Ishikawa (cell line): ENCODE results near the gene CMPK2.

Experiments used
- CEBPB ChIP-seq: IDR thresholded peaks from 2 replicates; pipeline ENCODE4 v1.6.1; 2012
- CREB1 ChIP-seq: IDR thresholded peaks from 2 replicates; pipeline ENCODE4 v1.6.1; 2012; ENCODE audit warnings: low read depth
- EGR1 ChIP-seq: IDR thresholded peaks from 2 replicates; pipeline ENCODE4 v1.6.1; 2012
- EP300 ChIP-seq: IDR thresholded peaks from 2 replicates; pipeline ENCODE4 v1.6.1; 2012; ENCODE audit warnings: borderline replicate concordance
- FOXM1 ChIP-seq: IDR thresholded peaks from 2 replicates; pipeline ENCODE4 v1.6.1; 2012; ENCODE audit warnings: low read depth, borderline replicate concordance
- NFIC ChIP-seq: IDR thresholded peaks from 2 replicates; pipeline ENCODE4 v1.6.1; 2012
- RAD21 ChIP-seq: IDR thresholded peaks from 2 replicates; pipeline ENCODE4 v1.6.1; 2012; ENCODE audit warnings: low read depth
- TAF1 ChIP-seq: IDR thresholded peaks from 2 replicates; pipeline ENCODE4 v1.6.1; 2012; ENCODE audit warnings: low read depth, mild to moderate bottlenecking
- TCF12 ChIP-seq: IDR thresholded peaks from 2 replicates; pipeline ENCODE4 v1.6.1; 2012; ENCODE audit warnings: low read depth
- TEAD4 ChIP-seq: IDR thresholded peaks from 2 replicates; pipeline ENCODE4 v1.6.1; 2012
- YY1 ChIP-seq: IDR thresholded peaks from 2 replicates; pipeline ENCODE4 v1.6.1; 2012; ENCODE audit warnings: low read depth
- ZBTB7A ChIP-seq: IDR thresholded peaks from 2 replicates; pipeline ENCODE4 v1.6.1; 2012; ENCODE audit warnings: low read depth
- TF ChIP-seq, protein P1 (sequence below): IDR thresholded peaks from 2 replicates; pipeline ENCODE4 v1.6.1; 2012
- TF ChIP-seq, protein P2 (sequence below): IDR thresholded peaks from 2 replicates; pipeline ENCODE4 v1.6.1; 2012
- TF ChIP-seq, protein P3 (sequence below): IDR thresholded peaks from 2 replicates; pipeline ENCODE4 v1.6.1; 2012; ENCODE audit warnings: low read depth, mild to moderate bottlenecking

CMPK2 gene

GRCh38 chr2:6881046-6881445, 15.3 kb upstream of the CMPK2 start:
- no peak for TF ChIP-seq ZBTB7A
- TF ChIP-seq NFIC, result no peak
- TF ChIP-seq TCF12, result no peak
- TF ChIP-seq, protein P1, sequence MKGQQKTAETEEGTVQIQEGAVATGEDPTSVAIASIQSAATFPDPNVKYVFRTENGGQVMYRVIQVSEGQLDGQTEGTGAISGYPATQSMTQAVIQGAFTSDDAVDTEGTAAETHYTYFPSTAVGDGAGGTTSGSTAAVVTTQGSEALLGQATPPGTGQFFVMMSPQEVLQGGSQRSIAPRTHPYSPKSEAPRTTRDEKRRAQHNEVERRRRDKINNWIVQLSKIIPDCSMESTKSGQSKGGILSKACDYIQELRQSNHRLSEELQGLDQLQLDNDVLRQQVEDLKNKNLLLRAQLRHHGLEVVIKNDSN, result no peak
- no peak for TF ChIP-seq TEAD4
- TF ChIP-seq YY1, result no peak
- no peak for TF ChIP-seq EGR1
- no peak for TF ChIP-seq EP300
- TF ChIP-seq, protein P2, sequence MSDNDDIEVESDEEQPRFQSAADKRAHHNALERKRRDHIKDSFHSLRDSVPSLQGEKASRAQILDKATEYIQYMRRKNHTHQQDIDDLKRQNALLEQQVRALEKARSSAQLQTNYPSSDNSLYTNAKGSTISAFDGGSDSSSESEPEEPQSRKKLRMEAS, result no peak
- TF ChIP-seq, protein P3, sequence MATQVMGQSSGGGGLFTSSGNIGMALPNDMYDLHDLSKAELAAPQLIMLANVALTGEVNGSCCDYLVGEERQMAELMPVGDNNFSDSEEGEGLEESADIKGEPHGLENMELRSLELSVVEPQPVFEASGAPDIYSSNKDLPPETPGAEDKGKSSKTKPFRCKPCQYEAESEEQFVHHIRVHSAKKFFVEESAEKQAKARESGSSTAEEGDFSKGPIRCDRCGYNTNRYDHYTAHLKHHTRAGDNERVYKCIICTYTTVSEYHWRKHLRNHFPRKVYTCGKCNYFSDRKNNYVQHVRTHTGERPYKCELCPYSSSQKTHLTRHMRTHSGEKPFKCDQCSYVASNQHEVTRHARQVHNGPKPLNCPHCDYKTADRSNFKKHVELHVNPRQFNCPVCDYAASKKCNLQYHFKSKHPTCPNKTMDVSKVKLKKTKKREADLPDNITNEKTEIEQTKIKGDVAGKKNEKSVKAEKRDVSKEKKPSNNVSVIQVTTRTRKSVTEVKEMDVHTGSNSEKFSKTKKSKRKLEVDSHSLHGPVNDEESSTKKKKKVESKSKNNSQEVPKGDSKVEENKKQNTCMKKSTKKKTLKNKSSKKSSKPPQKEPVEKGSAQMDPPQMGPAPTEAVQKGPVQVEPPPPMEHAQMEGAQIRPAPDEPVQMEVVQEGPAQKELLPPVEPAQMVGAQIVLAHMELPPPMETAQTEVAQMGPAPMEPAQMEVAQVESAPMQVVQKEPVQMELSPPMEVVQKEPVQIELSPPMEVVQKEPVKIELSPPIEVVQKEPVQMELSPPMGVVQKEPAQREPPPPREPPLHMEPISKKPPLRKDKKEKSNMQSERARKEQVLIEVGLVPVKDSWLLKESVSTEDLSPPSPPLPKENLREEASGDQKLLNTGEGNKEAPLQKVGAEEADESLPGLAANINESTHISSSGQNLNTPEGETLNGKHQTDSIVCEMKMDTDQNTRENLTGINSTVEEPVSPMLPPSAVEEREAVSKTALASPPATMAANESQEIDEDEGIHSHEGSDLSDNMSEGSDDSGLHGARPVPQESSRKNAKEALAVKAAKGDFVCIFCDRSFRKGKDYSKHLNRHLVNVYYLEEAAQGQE, result no peak

DNA sequence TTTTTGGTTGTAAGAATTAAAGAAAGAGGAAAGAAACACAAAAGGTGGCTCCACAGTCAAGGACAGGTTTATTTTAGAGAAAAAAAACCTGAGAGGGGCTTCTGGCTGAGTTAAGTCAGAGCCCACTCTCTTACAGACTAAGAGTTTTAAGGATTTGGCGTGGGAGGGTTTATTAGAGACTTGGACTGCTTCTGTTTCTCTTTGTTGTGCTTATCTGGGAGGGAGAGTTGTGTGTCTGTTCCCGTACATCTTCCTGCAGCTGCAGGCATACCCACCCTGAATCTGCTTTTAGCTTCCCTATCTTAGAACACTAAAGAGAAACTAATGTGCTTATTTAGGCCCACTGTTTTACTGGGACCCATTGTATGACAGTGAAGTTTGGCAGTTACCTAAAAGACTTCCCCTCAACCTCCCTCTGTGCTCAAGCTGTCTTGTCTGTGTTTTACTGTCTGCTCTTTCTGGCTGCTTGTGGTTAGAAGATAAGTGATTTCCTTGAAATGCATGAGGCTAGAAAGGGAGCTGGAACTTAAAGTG, 14.6 kb upstream of the CMPK2 start:
- no peak for TF ChIP-seq EGR1
- TF ChIP-seq, protein P1, result no peak
- TF ChIP-seq, protein P2, result no peak
- no peak for TF ChIP-seq TAF1
- no peak for TF ChIP-seq CEBPB
- TF ChIP-seq RAD21, result no peak
- TF ChIP-seq NFIC, result no peak
- no peak for TF ChIP-seq CREB1
- TF ChIP-seq TCF12, result no peak
- TF ChIP-seq, protein P3, result no peak

GRCh38 chr2:6879011-6879410, 13.3 kb upstream of the CMPK2 start:
- TF ChIP-seq, protein P2, result no peak
- TF ChIP-seq EGR1 (no peak), TCF12 (no peak), CREB1 (no peak), CEBPB (no peak), TAF1 (no peak), YY1 (no peak), RAD21 (no peak), TEAD4 (no peak), NFIC (no peak), ZBTB7A (no peak), EP300 (no peak), FOXM1 (no peak)
- TF ChIP-seq, protein P3, result no peak

GRCh38 chr2:6878549-6878948, 12.8 kb upstream of the CMPK2 start:
- TF ChIP-seq NFIC, result no peak
- no peak for TF ChIP-seq TEAD4
- TF ChIP-seq CEBPB, result no peak
- TF ChIP-seq, protein P3, result no peak
- no peak for TF ChIP-seq FOXM1
- TF ChIP-seq TAF1, result no peak
- TF ChIP-seq EGR1, result no peak
- TF ChIP-seq, protein P2, result no peak
- TF ChIP-seq EP300, result no peak
- no peak for TF ChIP-seq CREB1
- no peak for TF ChIP-seq TCF12
- TF ChIP-seq, protein P1, result no peak
- TF ChIP-seq YY1, result no peak
- no peak for TF ChIP-seq RAD21
